Panc1 (cell line): ENCODE data around the gene RASSF8. TPM values are rescaled to one million over a fixed set of nuclear protein-coding genes. Genes with fewer than 3 reads are reported as not detected.

Experiments used
- ATAC-seq: fragments of 200-7000 bp; cut with Tn5 transposase; 2 replicates; pipeline ENCODE4 v1.9.1; 2020; ENCODE audit warnings: mild to moderate bottlenecking, moderate library complexity
- BruUV-seq: library from RNA; stranded (reverse); fragments of 400-500 nt; replicated peaks from 2 replicates; lab custom pipeline; 2021; lab: Mats Ljungman, UMichigan
- CTCF ChIA-PET: fragments of 300-600 bp; sonication (Branson Sonifier 250); formaldehyde crosslinking; loops from one replicate; lab custom pipeline; 2022; ENCODE audit warnings: antibody characterized with exemption; lab: Charles Lee
- POLR2A ChIA-PET: fragments of 300-600 bp; sonication (Branson Sonifier 250); formaldehyde crosslinking; loops from one replicate; lab custom pipeline; 2022; ENCODE audit warnings: antibody characterized with exemption; lab: Charles Lee
- DNase-seq: peaks from one replicate; pipeline ENCODE4 v3.0.0-alpha.2; 2010; ENCODE audit warnings: low read depth, low spot score
- H3K27ac ChIP-seq: 2 replicates; pipeline ENCODE4 v1.5.1; 2011; ENCODE audit warnings: mild to moderate bottlenecking, low read length, inconsistent platforms
- H3K27me3 ChIP-seq: fragments of 200-500 bp; sonication (Bioruptor generic); 2 replicates; pipeline ENCODE4 v1.6.0; 2014; ENCODE audit warnings: low read length, inconsistent platforms; ENCODE audit not compliant: control insufficient read depth, insufficient read depth
- H3K36me3 ChIP-seq: fragments of 200-500 bp; sonication (Bioruptor generic); 2 replicates; pipeline ENCODE4 v1.5.1; 2014; ENCODE audit warnings: inconsistent platforms, mild to moderate bottlenecking, low read length, moderate library complexity; ENCODE audit not compliant: control insufficient read depth, insufficient read depth
- H3K4me1 ChIP-seq: 2 replicates; pipeline ENCODE4 v1.5.1; 2011; ENCODE audit warnings: inconsistent platforms, mild to moderate bottlenecking, low read length, moderate library complexity; ENCODE audit not compliant: control insufficient read depth, insufficient read depth
- H3K4me3 ChIP-seq, 2 experiments: 2 replicates each; pipeline ENCODE4 v1.5.1; 2011 to 2012; ENCODE audit warnings: low read depth in 2 of 2, low read length in 2 of 2, mild to moderate bottlenecking in 2 of 2, inconsistent platforms in 1 of 2, moderate library complexity in 1 of 2
- H3K9me3 ChIP-seq: fragments of 200-500 bp; sonication (Bioruptor generic); 2 replicates; pipeline ENCODE4 v1.5.1; 2014; ENCODE audit warnings: low read depth, mild to moderate bottlenecking, inconsistent platforms, low read length, moderate library complexity; ENCODE audit not compliant: control insufficient read depth, insufficient read depth
- CTCF ChIP-seq: fragments of 450-650 bp; IDR thresholded peaks from 2 replicates; pipeline ENCODE4 v1.5.1; 2017; ENCODE audit warnings: mild to moderate bottlenecking
- POLR2AphosphoS5 ChIP-seq: IDR thresholded peaks from 2 replicates; pipeline ENCODE4 v1.6.1; 2012; ENCODE audit warnings: mild to moderate bottlenecking, low read depth, low read length, moderate library complexity
- REST ChIP-seq, 2 experiments: IDR thresholded peaks; 2 replicates each; pipeline ENCODE4 v1.6.1; 2011 to 2012; ENCODE audit warnings: low read depth in 2 of 2, control low read depth in 1 of 2, low read length in 1 of 2, mild to moderate bottlenecking in 1 of 2, moderate library complexity in 1 of 2; ENCODE audit not compliant: insufficient read depth in 1 of 2
- SIN3A ChIP-seq: IDR thresholded peaks from 2 replicates; pipeline ENCODE4 v1.6.1; 2012; ENCODE audit warnings: low read depth, mild to moderate bottlenecking, low read length, moderate library complexity, borderline replicate concordance; ENCODE audit not compliant: insufficient read depth
- TCF7L2 ChIP-seq: IDR thresholded peaks from 2 replicates; pipeline ENCODE4 v1.6.1; 2011; ENCODE audit warnings: mild to moderate bottlenecking, low read depth, low read length, inconsistent platforms
- in situ Hi-C: cut with HindIII; loops from 2 replicates; pipeline ENCODE4 v1.10.0; 2016; ENCODE audit warnings: low sequenced_read_pairs, low pct_unique_long_range_greater_than_20kb
- intact Hi-C: fragments of 100-400 bp; cut with micrococcal nuclease; formaldehyde crosslinking; loops from one replicate; pipeline ENCODE4 v1.10.0; 2022; ENCODE audit not compliant: unreplicated experiment
- total RNA-seq: library from RNA; stranded (reverse); gene quantifications from one replicate; pipeline ENCODE4 v1.2.1, GENCODE V29; 2021; ENCODE audit not compliant: unreplicated experiment

The RASSF8 gene
- total RNA-seq, 1 experiment from 2014 or later = 103 TPM

GRCh38 chr12:26016516-26016915, 58.0 kb downstream of the RASSF8 start:
- in situ Hi-C loops (no loop called here), intact Hi-C loops (no loop called here)
- no peaks in the 10 kb centered on the region for H3K36me3 ChIP-seq
- H3K27me3 ChIP-seq = no peaks in the 10 kb centered on the region
- H3K9me3 ChIP-seq = no peaks in the 10 kb centered on the region
- CTCF ChIA-PET = interaction anchor here (1.2 kb wide), 1 partner anchor 56 kb away, joined by 4 read pairs; no protein-coding TSS in a partner anchor
- TF ChIP-seq CTCF (no peak), REST (IDR thresholded peaks at IDR 0.05; ENCODE audit: insufficient read depth in 1 of 2, low read depth in 2 of 2, low read length in 1 of 2) (no peak), TCF7L2 (no peak), POLR2AphosphoS5 (no peak), SIN3A (no peak)
- H3K27ac ChIP-seq = peak overlapping the region; percentile 14; the same call in 1 of the 2 replicates
- H3K4me3 ChIP-seq = no peak overlapping the region
- POLR2A ChIA-PET = no interaction called here
- ATAC-seq = no peak
- BruUV-seq = no TSS peak
- no peak for DNase-seq
- peaks cover 20% of the 10 kb centered on the region for H3K4me1 ChIP-seq

- Histone ChIP-seq H3K9me3 (no peaks in the 10 kb centered on the region), H3K27ac (peak overlapping the region; percentile 63), H3K4me1 (peaks cover 20% of the 10 kb centered on the region), H3K4me3 (peak overlapping the region; percentile 8 to 35; a peak in 2 of 4 replicates), H3K36me3 (no peaks in the 10 kb centered on the region), H3K27me3 (no peaks in the 10 kb centered on the region)
- ChIA-PET CTCF (interaction anchor here (1.0 to 1.4 kb wide), 4 partner anchors 9 to 57 kb away, joined by 3 read pairs; no protein-coding TSS in a partner anchor), POLR2A (interaction anchor here (0.6 kb wide), 1 partner anchor 163 kb away, joined by 4 read pairs; no protein-coding TSS in a partner anchor)
- TF ChIP-seq CTCF (peak; percentile 98), POLR2AphosphoS5 (no peak)
- ATAC-seq = peak; percentile 82
- in situ Hi-C loops (no loop called here), intact Hi-C loops (no loop called here)
- peak; percentile 67 for DNase-seq
- BruUV-seq = no TSS peak
Observed at GRCh38 chr12:26017484-26018211, 59.2 kb downstream of the RASSF8 start.
